ENCODE results near the gene GNG10. TPM values are rescaled to one million over a fixed set of nuclear protein-coding genes. Genes with fewer than 3 reads are reported as not detected.
A peak's percentile ranks its signal among the peaks of the same experiment; 100 is the strongest.
"Not testable (repeated sequence)": the region's sequence is repeated elsewhere in the genome, so short reads cannot be mapped to it uniquely, and the experiment has no call there.

GNG10 gene
- polyA plus RNA-seq (2011; rRNA removed) (87.6 and 108 TPM in 2 replicates), polyA minus RNA-seq (2011; rRNA and poly(A)+ RNA removed) (12.3 and 13.1 TPM in 2 replicates)

GRCh38 chr9:111661150-111661801 lies at the start of gene GNG10:
Gene GNG10 (plus strand): TSS chr9:111661605. CDS start chr9:111661635, 30 bp downstream.
- CTCF ChIA-PET, result no interaction called here
- TF ChIP-seq CTCF (IDR thresholded peaks at IDR 0.05; ENCODE audit: low read depth, low read length), result no peak
- no peak for DNase-seq (ENCODE audit: low read depth, low spot score)
- Histone ChIP-seq H3K4me3 (ENCODE audit: low read depth, low read length) (peak within 1 kb of the TSS; percentile 90), H3K9me3 (ENCODE audit: control insufficient read depth, insufficient read depth, low read length) (no peaks in the 10 kb centered on the region), H3K27ac (ENCODE audit: low read depth, low read length) (peak within 1 kb of the TSS; percentile 39), H3K27me3 (ENCODE audit: control insufficient read depth, insufficient read depth, low read length) (no peaks in the 10 kb centered on the region)
- POLR2A ChIA-PET, result interaction anchor here (2.2 kb wide), 1 partner anchor 30 kb away, joined by 13 read pairs; the partner anchor contains the start of gene DNAJC25

GRCh38 chr9:111613436-111614040 lies 47.9 kb upstream of the GNG10 start:
- ChIA-PET CTCF (interaction anchor here (0.8 kb wide), 1 partner anchor 15 kb away, joined by 5 read pairs; no protein-coding TSS in a partner anchor), POLR2A (no interaction called here)
- no peak overlapping the region for H3K4me3 ChIP-seq (ENCODE audit: low read depth, low read length)
- H3K9me3 ChIP-seq (ENCODE audit: control insufficient read depth, insufficient read depth, low read length), result no peaks in the 10 kb centered on the region; the same call in 1 of the 2 replicates
- DNase-seq (ENCODE audit: low read depth, low spot score), result no peak
- no peak overlapping the region for H3K27ac ChIP-seq (ENCODE audit: low read depth, low read length)
- TF ChIP-seq CTCF (IDR thresholded peaks at IDR 0.05; ENCODE audit: low read depth, low read length), result no peak
- peaks cover 18% of the 10 kb centered on the region for H3K27me3 ChIP-seq (ENCODE audit: control insufficient read depth, insufficient read depth, low read length)

GRCh38 chr9:111615928-111616327 lies 45.5 kb upstream of the GNG10 start:
- Histone ChIP-seq H3K9me3 (ENCODE audit: control insufficient read depth, insufficient read depth, low read length) (no peaks in the 10 kb centered on the region; the same call in 1 of the 2 replicates), H3K4me3 (ENCODE audit: low read depth, low read length) (no peak overlapping the region), H3K27me3 (ENCODE audit: control insufficient read depth, insufficient read depth, low read length) (peaks cover 13% of the 10 kb centered on the region), H3K27ac (ENCODE audit: low read depth, low read length) (no peak overlapping the region)
- no peak for TF ChIP-seq CTCF (IDR thresholded peaks at IDR 0.05; ENCODE audit: low read depth, low read length)
- no peak for DNase-seq (ENCODE audit: low read depth, low spot score)
- ChIA-PET CTCF (no interaction called here), POLR2A (interaction anchor here (0.5 to 1.4 kb wide), 4 partner anchors 15 to 129 kb away, joined by 3 to 6 read pairs (median 4); partner anchors contain the start of genes DNAJC25 and PTGR1)

- CTCF ChIA-PET; H3K4me3 ChIP-seq (ENCODE audit: low read depth, low read length); H3K27ac ChIP-seq (ENCODE audit: low read depth, low read length); H3K27me3 ChIP-seq (ENCODE audit: control insufficient read depth, insufficient read depth, low read length); H3K9me3 ChIP-seq (ENCODE audit: control insufficient read depth, insufficient read depth, low read length); POLR2A ChIA-PET; DNase-seq (ENCODE audit: low read depth, low spot score): not testable (repeated sequence)
Observed at GRCh38 chr9:111617349-111617748, 44.1 kb upstream of the GNG10 start.

- H3K4me3 ChIP-seq (ENCODE audit: low read depth, low read length), result no peak overlapping the region
- POLR2A ChIA-PET, result interaction anchor here (0.7 to 1.0 kb wide), 2 partner anchors 9 to 1754 kb away, joined by 4 read pairs; partner anchors contain the start of gene DNAJC25
- no peaks in the 10 kb centered on the region; the same call in 1 of the 2 replicates for H3K9me3 ChIP-seq (ENCODE audit: control insufficient read depth, insufficient read depth, low read length)
- CTCF ChIA-PET, result interaction anchor here (0.6 to 1.7 kb wide), 16 partner anchors 9 to 893 kb away, joined by 3 to 24 read pairs (median 3); partner anchors contain the start of gene PTGR1
- peak; percentile 99 for TF ChIP-seq CTCF (IDR thresholded peaks at IDR 0.05; ENCODE audit: low read depth, low read length)
- H3K27ac ChIP-seq (ENCODE audit: low read depth, low read length), result no peak overlapping the region
- H3K27me3 ChIP-seq (ENCODE audit: control insufficient read depth, insufficient read depth, low read length), result no peaks in the 10 kb centered on the region
- DNase-seq (ENCODE audit: low read depth, low spot score), result no peak
Observed at GRCh38 chr9:111621895-111622480, 39.4 kb upstream of the GNG10 start.

Data from AG04450 (cell line).